ENCODE results near the gene CDKAL1.
A peak's percentile ranks its signal among the peaks of the same experiment; 100 is the strongest.

Gene CDKAL1

DNA sequence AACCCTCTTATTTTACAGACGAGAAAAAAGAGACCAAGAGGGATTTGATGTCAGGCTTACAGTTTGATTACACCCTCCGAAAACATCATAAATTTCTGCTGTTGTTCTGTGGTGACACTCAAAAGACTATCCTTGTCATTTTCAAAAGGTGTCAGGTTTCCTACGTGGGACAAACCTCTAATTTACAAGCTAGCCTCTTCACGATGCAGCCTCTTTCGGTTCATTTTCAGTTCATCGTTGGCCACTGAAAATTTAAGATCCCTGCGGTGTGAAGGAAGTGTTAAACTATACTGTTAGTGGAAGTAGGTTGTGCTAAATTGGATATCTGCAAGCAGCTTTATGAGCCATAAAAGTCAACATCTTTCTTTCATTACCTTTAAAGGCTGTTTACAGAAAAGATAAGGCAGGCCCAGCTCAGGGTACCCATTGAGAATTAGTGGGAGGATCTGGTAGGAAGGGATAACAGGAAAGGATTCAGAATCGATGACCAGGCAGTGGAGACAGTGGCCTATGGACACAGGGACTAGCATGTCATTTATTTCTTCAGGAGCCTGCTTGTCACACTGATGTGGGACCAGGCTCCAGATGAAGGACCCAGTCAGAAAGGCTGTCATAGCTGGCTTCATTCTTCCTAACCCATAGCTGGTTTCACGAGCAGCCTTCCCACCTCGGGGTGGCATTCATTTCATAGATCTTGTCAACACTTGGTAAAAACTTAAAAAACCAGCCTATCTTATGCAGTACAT is 730.2 kb downstream of the CDKAL1 start:
- peak; percentile 56 for DNase-seq

DNA sequence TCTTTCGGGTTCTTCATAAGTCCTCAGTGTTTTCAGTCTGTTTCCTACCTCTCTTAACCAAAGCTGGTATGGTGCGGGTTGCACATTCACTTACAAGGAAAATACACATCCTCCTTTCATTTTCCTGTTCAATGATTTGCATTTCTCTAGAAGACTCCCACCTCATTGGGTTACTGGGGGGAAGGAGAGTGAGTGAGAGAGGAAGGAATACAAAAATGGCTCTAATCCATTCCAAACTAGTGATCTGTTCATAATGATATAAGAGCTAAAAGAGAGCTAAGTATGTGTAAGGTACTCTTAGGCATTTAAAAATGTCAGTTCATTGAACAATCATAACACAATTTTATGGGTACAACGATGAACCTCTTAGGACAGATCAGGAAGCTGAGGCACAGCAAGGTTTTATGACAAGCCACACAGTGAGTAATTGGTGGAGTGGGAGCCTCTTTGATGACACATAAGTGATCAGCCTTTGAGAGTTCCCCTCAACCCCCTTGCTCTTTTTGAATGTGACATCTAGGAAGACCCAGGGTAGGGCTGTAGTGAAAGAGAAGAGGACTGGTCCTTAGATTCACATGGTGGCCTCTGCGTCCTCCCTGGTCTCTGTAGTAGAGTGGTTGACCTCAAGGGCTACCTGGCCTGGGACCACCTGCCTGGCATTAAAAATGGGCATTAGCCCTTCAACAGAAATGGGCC is 730.9 kb downstream of the CDKAL1 start:
- DNase-seq = no peak

GRCh38 chr6:21265730-21266044 is 731.4 kb downstream of the CDKAL1 start:
- DNase-seq = no peak

- peak; percentile 43 for DNase-seq
Measured at GRCh38 chr6:21270636-21271201, 736.5 kb downstream of the CDKAL1 start.

GRCh38 chr6:21271428-21272155 is 737.3 kb downstream of the CDKAL1 start:
- DNase-seq = no peak

GRCh38 chr6:21273451-21273850 is 739.2 kb downstream of the CDKAL1 start:
- no peak for DNase-seq

- DNase-seq = no peak
Measured at GRCh38 chr6:21274851-21275250, 740.6 kb downstream of the CDKAL1 start.

- no peak for DNase-seq
Measured at GRCh38 chr6:21277601-21278374, 743.5 kb downstream of the CDKAL1 start.

- no peak for DNase-seq
Measured at GRCh38 chr6:21278375-21278745, 744.1 kb downstream of the CDKAL1 start.

- no peak for DNase-seq
Measured at GRCh38 chr6:21279619-21280018, 745.4 kb downstream of the CDKAL1 start.

GRCh38 chr6:21281366-21281765 is 747.1 kb downstream of the CDKAL1 start:
- DNase-seq = no peak

Measured in right kidney (tissue), 1 donor.